ENCODE results near the gene PPP1R9A.

DNA sequence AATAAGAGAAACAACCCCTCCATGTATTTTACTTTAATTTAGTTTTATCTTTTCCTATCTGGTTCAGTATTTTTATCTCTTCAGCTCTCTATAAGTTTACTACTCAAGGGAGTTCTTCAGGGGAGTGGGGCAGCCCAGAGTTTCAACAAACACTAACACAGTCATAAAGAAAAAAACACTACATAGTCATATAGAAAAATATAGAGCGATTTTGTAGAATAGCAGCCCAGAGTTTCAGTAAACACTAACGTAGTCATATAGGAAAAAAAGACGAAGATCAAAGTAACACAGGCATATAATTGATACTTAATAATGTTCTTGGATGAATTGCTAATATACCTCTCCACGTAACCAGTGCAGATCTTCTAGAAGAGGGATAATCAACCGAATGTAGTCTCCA is 362.2 kb downstream of the PPP1R9A start:
- TF ChIP-seq ZFP30 (CRISPR knock-in tag; IDR thresholded peaks at IDR 0.05) (no peak), PATZ1 (CRISPR knock-in tag; IDR thresholded peaks at IDR 0.05; ENCODE audit: borderline replicate concordance) (no peak), SNAI2 (CRISPR knock-in tag; IDR thresholded peaks at IDR 0.05) (no peak), RARB (CRISPR knock-in tag; IDR thresholded peaks at IDR 0.05) (no peak), ZNF70 (CRISPR knock-in tag; IDR thresholded peaks at IDR 0.05) (no peak), ZFP3 (CRISPR knock-in tag; IDR thresholded peaks at IDR 0.05) (no peak), TOX (CRISPR knock-in tag; IDR thresholded peaks at IDR 0.05; ENCODE audit: borderline replicate concordance) (no peak), ARNTL (CRISPR knock-in tag; IDR thresholded peaks at IDR 0.05; ENCODE audit: borderline replicate concordance, low read depth) (no peak), ZC3H10 (CRISPR knock-in tag; IDR thresholded peaks at IDR 0.05) (no peak), OSR1 (CRISPR knock-in tag; IDR thresholded peaks at IDR 0.05) (no peak), ZNF8 (CRISPR knock-in tag; IDR thresholded peaks at IDR 0.05) (no peak), CSRNP3 (CRISPR knock-in tag; IDR thresholded peaks at IDR 0.05) (no peak)
- TF ChIP-seq, protein P1, sequence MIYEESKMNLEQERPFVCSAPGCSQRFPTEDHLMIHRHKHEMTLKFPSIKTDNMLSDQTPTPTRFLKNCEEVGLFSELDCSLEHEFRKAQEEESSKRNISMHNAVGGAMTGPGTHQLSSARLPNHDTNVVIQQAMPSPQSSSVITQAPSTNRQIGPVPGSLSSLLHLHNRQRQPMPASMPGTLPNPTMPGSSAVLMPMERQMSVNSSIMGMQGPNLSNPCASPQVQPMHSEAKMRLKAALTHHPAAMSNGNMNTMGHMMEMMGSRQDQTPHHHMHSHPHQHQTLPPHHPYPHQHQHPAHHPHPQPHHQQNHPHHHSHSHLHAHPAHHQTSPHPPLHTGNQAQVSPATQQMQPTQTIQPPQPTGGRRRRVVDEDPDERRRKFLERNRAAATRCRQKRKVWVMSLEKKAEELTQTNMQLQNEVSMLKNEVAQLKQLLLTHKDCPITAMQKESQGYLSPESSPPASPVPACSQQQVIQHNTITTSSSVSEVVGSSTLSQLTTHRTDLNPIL (CRISPR knock-in tag; IDR thresholded peaks at IDR 0.05; ENCODE audit: low read depth): no peak

Data from SK-N-SH treated with all-trans-retinoic acid at 6 μM for 48 hours (cell line).